ENCODE results near the gene PLXDC2.
A peak's percentile ranks its signal among the peaks of the same experiment; 100 is the strongest.

The PLXDC2 gene

DNA sequence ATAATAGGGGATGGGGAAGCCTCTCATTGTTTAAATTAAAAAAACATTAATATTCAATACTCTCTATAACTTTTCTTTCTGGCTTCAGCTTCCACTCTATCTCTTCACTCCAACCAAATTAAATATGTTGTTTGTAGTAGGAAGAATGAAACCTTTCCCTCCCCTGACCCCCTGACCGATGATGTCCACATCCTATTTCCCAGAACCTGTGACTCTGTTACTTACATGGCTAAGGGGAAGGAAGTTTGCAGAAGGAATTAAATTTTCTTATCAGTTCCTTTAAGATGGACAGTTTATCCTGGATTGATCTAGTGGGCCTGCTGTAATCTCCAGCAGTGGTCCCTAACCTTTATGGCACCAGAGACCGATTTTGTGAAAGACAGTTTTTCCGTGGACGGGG lies 130.0 kb downstream of the PLXDC2 start:
- DNase-seq: no peak

- no peak for DNase-seq
These were observed 130.6 kb downstream of the PLXDC2 start for GRCh38 chr10:19946791-19947190.

DNA sequence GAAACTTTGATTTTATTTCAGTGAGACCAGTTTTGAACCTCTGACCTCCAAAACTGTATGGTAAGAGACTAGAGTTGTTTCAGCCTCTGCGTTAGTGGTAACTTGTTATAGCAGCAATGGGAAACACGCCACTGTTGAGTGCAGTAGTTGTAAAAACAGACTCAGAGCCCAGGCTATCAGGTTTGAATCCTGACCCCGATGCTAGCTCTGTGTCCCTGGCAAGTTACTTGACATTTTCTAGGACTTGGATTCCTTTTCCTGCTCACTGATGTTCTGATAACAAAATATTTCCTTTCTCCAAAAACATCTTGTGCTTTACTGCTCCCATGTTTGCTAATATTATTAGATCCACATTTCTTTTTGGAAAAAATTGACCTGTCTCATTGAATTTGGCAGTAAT lies 131.0 kb downstream of the PLXDC2 start:
- DNase-seq: no peak

DNA sequence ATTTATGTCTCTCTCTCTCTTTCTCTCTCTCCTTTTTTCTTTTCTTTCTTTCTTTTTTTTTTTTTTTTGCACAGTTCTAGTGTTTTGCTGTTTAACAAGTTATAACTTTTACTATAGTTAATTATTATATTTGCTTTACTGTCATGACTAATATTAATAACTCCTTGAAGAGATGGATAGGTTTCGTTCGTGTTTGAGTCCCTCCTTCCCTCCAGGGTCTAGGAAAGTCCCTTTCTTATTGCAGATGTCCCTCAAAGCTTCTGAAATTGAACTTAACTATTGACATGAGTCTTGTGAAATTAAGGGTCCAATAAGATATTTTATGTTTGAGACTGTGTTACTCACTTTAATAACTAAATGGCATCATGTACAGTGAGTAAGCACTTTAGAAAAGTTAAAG lies 131.4 kb downstream of the PLXDC2 start:
- DNase-seq: no peak

- no peak for DNase-seq
These were observed 136.2 kb downstream of the PLXDC2 start for GRCh38 chr10:19952224-19953010.

DNA sequence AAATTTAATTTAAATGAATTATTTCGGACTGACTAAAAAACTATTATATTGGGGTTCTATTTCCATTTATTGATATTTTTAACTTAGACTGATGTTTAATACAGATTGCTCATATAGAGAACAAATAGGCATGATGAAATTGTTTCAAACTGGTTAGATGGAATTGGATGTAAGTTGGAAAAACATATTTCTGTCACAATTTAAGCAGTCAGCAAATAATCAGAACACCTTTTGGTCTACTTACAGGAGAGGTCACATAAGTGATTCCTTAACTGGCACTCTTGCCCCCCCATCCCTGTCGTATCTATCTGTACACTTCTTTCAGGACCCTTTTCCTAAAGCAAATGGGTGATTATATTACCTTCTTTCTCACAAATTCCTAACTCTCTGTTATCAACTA lies 138.4 kb downstream of the PLXDC2 start:
- DNase-seq: no peak

GRCh38 chr10:19956516-19957032 lies 140.3 kb downstream of the PLXDC2 start:
- no peak for DNase-seq

DNA sequence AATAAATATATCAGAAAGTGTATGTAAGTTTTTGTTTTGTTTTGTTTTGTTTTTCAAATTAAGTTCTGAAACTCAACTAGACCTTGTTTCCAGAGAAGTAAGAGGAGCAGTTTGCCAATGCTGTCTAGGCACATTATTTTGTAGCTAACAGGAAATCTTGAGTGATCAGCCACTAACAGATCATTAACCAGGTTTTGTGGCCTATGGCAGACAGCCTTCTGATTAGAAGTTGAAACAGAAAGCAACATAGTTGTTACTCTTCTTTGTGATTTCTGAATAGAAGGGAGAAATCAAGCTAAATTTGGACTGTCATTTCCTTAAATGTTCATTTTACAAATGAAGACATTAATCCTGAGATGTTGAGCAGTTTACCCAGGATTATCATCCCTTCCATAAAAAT lies 142.6 kb downstream of the PLXDC2 start:
- no peak for DNase-seq

DNA sequence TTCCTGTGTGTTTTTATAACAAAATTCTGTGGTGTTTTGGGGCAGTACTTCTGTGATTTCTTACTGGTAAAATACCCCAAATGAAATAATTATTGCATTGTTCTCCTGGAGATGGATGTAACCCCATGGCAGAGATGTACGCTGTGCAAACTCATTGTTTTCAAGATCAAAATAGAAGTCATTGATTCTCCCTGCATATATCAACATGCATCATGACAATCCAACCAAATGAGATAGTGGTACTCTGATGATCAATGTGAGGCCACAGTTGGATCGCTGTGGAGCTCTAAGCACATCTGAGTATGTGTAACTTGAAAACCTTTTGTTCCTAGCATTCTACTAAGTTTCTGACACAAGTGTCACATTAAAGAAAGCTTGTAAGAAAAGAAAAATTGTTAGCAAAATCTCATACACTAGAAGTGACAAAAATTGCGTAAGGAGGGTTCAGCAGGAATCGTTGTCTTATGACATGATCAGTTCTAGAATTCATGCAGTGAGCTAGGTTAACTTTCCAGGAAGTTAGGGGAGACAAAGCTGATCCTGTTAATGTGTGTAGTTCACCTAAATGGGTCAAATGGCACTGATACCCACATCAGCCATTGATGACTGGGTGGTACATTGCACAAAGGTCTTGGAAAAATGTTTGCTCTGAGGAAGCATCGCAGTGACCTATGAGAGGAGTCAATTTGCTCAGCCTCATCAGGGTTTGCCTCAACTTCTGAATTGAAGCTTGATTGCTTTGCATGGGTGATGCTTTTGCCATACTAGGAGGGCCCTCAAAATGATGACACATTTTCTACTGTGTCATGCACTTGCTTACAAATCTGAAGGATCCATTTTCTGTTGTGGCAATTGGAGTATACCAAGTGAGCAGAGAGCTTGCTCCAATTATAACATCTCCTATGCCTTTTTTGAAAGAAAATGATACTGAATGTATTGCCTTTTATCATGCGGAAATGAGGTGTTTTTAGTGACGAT lies 145.1 kb downstream of the PLXDC2 start:
- no peak for DNase-seq

GRCh38 chr10:19964625-19965024 lies 148.4 kb downstream of the PLXDC2 start:
- DNase-seq: no peak

- DNase-seq: no peak
These were observed 150.5 kb downstream of the PLXDC2 start for GRCh38 chr10:19966751-19967150.

DNA sequence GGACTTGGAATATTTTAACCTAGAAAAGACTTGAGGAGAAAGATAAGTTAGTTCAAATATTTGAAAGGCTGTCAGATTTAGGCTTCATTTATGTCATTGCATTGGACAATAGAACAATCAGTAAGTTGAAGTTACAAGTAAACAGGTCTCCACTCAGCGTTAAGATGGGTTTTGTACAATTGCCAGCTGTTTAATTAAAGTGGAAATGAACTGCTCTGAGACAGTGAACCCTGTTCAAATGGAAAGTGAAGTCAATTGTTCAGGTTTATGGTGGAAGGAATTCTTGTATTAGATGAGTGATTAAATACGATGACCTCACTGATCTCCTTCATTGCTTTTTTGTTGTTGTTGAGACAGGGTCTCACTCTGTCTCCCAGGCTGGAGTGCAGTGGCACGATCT lies 151.7 kb downstream of the PLXDC2 start:
- DNase-seq: no peak

- DNase-seq: no peak
These were observed 152.5 kb downstream of the PLXDC2 start for GRCh38 chr10:19968745-19969144.

- DNase-seq: no peak
These were observed 154.0 kb downstream of the PLXDC2 start for GRCh38 chr10:19970256-19970655.

DNA sequence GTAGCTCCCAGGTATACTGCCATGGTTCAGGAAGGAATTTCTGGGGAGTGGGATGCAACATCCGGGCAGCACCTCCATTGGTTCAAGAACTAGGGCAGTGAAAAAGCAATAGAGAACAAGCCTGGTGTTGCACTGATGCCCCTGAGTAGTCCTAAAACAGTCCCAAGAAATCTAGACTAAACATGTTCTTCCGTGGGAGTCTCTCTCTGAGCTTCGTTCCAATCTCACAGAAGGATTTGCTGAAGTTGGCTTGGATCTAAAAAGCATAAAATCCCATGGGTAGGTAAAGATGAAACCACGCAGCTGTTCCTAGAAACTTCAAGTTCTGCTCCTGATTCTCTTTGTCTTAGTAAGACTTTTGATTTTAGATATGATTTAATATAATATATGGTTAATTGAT lies 154.5 kb downstream of the PLXDC2 start:
- DNase-seq: no peak

DNA sequence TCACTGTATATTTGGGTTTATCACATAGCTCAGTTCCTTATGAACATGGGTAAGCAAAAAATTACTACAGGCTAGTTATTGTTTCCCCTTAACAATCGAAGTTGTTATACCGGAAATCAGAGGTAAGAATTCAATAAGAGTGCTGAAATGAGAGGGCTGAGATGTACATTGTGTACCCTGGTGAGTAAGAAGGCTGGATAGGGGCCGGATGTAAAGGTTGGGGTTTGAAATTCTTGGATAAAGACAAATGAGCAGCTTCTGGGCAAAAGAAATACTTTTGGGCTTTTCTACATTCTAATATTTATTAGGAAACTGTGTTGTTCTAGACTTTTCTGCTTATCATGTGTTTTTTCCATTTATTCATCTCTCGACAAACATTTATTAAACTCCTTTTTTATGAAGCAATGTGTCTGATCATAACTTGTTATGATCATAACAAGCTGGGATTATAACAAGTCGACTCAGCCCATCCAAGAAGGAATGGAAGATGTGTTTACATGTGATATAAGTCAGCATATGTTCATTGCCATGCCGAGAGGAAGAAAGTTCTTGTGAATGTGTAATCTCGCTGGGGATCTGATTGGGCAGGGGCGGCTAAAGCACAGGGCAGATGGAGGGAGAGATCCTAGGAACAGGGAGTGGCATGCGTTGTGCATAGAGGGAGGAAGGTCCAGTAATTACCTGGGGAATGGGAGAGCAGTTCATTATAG lies 155.3 kb downstream of the PLXDC2 start:
- no peak for DNase-seq

GRCh38 chr10:19974138-19974537 lies 157.9 kb downstream of the PLXDC2 start:
- peak; percentile 59 for DNase-seq

DNA sequence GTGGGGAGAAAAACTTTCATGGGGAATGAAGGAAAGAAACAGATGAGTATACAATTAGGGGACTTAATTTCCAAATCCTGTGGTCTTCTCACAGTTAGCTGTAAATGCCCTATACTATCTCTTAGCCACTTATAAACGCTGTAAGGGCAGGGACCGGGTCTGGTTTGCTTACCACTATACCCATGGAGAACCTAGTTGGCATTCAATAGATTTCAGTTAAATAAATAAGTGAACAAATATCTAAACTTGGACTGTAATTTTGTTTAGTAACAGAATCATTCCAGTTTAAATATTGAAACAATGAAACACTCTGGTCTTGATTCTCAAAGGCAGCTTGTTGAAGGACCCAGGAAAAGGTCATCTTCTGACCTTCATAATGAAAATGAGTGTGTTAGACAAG lies 158.3 kb downstream of the PLXDC2 start:
- DNase-seq: no peak

DNA sequence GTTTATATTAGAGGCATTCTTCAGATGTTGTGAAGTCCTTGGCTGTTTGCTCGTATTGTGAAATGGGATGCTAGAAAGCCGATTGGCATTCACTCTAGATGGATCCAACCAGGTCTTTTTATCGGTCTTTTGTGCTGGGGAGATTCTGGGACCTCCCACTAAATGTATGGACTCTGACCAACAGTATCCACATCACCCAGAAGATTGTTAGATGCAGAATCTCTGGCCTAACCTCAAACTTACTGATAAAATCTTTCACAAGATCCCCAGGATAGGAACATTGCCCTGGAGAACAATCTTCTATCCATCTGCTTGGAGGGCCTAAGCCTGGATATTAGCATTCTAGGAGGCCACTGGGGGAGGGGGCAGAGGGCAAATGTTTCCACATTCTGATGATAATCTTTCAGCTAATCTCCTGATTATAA lies 160.9 kb downstream of the PLXDC2 start:
- peak; percentile 31 for DNase-seq

DNA sequence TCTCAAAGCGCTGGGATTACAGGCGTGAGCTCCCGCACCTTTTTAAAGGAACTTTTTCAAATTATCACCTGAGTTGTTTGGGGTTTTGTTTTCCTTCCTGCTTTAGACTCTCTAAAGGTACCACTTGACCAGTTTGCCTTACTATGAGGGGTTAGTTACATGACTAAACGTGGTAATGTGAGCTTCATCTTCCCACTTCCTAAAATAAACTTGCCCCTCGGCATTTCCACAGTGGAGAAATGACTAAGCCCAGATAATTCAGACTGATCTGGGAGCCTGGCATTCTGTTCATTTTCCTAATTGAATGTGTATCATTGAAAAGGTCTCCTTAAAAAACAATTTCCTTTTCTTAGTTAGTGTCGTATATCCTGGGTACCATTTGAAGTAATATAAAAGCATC lies 163.4 kb downstream of the PLXDC2 start:
- DNase-seq: no peak

- DNase-seq: no peak
These were observed 167.8 kb downstream of the PLXDC2 start for GRCh38 chr10:19983880-19984565.

DNA sequence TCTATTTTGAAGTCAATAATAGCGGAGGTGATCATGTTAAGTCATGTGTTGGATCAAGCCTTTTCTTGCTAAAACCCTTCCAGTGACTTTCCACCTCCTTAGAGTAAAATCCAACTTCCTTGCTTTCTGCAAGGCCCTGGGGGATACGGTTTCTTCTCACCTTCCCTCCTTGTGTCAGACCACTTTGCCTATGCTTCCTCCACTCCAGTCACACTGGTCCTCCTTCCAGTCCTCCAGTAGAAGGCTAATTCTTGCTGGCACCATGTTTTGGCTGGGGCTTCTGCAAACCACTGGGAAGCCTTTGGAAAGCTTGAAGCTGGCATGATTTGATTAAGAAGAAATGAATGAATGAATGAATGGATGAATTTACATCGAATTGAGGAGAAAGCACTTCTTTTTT lies 169.5 kb downstream of the PLXDC2 start:
- DNase-seq: no peak
